Endometrial microvascular endothelial cells (primary cell): ENCODE measurements around the gene ACACB. TPM values are rescaled to one million over a fixed set of nuclear protein-coding genes. Genes with fewer than 3 reads are reported as not detected.
"Not testable (repeated sequence)": the region's sequence is repeated elsewhere in the genome, so short reads cannot be mapped to it uniquely, and the experiment has no call there.

Source experiments
- in situ Hi-C: cut with HindIII; loops from 2 replicates; pipeline ENCODE4 v1.10.0; 2017; ENCODE audit warnings: low sequenced_read_pairs, low pct_unique_long_range_greater_than_20kb; ENCODE audit errors: inconsistent ontology term
- total RNA-seq: library from RNA; depleted of rRNA; stranded (reverse); fragments of >200 nt; gene quantifications from one replicate; pipeline ENCODE4 v1.2.3, GENCODE V29; 2015; ENCODE audit errors: inconsistent ontology term

The ACACB gene
- total RNA-seq, 1 donor from 2014 or later = 2.5 TPM

DNA sequence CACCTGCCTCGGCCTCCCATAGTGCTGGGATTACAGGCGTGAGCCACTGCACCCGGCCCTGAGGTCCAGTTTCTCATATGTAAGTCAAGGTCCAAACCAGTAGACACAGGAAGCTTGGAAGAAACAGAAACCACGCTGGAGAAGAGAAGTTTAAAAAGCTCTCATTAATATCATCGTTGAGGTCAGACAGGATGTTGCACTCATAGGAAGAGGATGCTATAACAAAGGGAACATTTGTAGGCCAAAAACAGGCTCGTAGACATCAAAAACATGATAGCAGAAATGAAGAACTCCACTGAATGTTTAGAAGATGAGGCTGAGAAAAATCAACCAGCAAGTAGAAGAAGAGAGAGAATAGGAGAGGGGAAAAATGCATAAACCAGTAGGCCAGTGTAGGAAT lies 46.8 kb downstream of the ACACB start:
- in situ Hi-C loops = no loop called here

DNA sequence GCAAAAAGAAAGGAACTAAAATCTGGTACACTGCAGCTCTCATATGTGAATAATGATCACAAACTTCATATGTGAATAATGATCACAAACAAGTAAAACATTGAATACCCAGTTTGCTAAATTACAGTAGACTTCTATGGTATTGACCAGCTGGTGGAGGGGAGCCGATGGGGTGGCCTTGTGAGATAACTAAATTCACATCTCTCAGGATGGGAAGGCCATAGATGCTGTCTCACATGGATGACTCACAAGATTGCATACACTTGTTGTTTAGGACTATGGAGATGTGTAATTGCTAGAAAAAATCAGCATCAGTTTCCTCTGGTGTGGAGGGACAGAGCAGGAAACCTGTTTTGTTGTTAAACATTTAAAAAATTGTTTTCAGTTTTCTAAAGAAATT lies 49.2 kb downstream of the ACACB start:
- in situ Hi-C loops = no loop called here

GRCh38 chr12:109166371-109166770 lies 50.0 kb downstream of the ACACB start:
- in situ Hi-C loops = no loop called here

DNA sequence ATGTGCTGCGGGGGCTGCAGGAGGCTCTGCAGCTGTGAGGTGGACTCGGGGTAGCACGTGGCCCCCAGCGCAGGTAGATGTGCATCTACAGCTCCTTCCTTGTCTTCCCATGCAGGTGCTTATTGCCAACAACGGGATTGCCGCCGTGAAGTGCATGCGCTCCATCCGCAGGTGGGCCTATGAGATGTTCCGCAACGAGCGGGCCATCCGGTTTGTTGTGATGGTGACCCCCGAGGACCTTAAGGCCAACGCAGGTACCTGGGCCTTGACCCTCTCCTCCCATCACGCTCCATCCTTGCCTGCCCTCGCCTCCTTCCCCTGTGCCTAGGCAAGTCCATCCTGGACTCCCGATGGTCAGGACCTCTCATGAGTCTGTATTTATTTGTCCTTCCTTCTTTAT lies 51.4 kb downstream of the ACACB start:
- in situ Hi-C loops = no loop called here

- in situ Hi-C loops = no loop called here
These were observed 52.9 kb downstream of the ACACB start for GRCh38 chr12:109169262-109169661.

DNA sequence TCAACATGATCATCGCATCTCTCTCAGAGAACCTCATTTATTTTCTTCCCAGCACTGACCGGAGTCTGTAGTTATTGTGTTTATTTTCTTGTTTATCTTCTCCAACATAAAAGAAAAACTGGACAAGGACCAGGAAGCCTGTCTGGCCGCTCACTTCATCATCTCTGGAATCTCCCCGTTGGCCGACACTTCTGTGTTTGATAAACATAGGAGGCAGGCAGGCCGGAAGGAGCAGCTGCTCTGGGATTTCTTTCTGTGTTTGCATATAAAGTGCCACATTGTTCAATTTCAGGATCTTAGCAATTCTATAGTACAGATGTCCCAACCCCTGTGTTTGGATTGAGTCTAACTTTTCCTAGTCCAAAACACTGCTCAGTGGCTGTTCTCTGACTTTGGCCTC lies 53.3 kb downstream of the ACACB start:
- in situ Hi-C loops = no loop called here

GRCh38 chr12:109170324-109170723 lies 53.9 kb downstream of the ACACB start:
- in situ Hi-C loops = no loop called here

DNA sequence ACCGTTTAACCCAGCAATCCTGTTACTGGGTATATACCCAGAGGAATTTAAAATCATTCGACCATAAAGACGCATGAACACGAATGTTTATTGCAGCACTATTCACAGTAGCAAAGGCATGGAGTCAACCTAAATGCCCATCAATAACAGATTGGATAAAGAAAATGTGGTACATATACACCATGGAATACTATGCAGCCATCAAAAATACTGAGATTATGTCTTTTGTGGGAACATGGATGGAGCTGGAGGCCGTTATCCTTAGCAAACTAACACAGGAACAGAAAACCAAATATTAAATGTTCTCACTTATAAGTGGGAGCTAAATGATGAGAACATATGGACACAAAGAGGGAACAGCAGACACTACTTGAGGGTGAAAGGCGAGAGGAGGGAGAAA lies 56.4 kb downstream of the ACACB start:
- in situ Hi-C loops = not testable (repeated sequence)

- in situ Hi-C loops = no loop called here
These were observed 57.3 kb downstream of the ACACB start for GRCh38 chr12:109173443-109174240.

- in situ Hi-C loops = no loop called here
These were observed 58.1 kb downstream of the ACACB start for GRCh38 chr12:109174468-109174867.

- in situ Hi-C loops = no loop called here
These were observed 62.1 kb downstream of the ACACB start for GRCh38 chr12:109178532-109178931.

- in situ Hi-C loops = no loop called here
These were observed 63.5 kb downstream of the ACACB start for GRCh38 chr12:109179927-109180326.

DNA sequence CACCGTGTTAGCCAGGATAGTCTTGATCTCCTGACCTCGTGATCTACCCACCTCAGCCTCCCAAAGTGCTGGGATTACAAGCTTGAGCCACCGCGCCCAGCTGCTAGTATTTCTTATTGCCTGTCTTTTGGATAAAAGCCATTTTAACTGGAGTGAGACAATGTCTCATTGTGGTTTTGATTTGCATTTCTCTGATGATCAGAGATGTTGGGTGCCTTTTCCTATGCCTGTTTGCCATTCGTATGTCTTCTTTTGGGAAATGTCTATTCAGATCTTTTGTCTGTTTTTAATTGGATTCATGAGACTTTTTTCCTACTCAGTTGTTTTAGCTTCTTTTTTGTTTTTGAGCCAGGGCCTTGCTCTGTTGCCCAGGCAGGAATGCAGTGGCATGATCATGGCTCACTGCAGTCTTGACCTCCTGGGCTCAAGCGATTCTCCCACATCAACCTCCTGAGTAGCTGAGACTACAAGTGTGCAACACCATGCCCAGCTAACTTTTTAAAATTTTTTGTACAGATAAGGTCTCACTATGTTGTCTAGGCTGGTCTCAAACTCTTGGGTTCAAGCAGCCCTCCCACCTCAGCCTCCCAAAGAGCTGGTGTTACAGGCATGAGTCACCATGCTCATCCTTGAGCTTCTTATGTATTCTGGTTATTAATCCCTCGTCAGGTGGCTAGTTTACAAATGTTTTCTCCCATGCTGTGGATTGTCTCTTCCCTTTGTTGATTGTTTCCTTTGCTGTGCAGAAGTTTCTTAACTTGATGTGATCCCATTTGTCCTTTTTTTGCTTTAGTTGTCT lies 65.9 kb downstream of the ACACB start:
- in situ Hi-C loops = no loop called here

- in situ Hi-C loops = no loop called here
These were observed 69.1 kb downstream of the ACACB start for GRCh38 chr12:109185441-109185840.

GRCh38 chr12:109186993-109187653 lies 70.7 kb downstream of the ACACB start:
- in situ Hi-C loops = no loop called here

- in situ Hi-C loops = no loop called here
These were observed 71.8 kb downstream of the ACACB start for GRCh38 chr12:109188108-109188712.

- in situ Hi-C loops = no loop called here
These were observed 72.9 kb downstream of the ACACB start for GRCh38 chr12:109189291-109189690.

DNA sequence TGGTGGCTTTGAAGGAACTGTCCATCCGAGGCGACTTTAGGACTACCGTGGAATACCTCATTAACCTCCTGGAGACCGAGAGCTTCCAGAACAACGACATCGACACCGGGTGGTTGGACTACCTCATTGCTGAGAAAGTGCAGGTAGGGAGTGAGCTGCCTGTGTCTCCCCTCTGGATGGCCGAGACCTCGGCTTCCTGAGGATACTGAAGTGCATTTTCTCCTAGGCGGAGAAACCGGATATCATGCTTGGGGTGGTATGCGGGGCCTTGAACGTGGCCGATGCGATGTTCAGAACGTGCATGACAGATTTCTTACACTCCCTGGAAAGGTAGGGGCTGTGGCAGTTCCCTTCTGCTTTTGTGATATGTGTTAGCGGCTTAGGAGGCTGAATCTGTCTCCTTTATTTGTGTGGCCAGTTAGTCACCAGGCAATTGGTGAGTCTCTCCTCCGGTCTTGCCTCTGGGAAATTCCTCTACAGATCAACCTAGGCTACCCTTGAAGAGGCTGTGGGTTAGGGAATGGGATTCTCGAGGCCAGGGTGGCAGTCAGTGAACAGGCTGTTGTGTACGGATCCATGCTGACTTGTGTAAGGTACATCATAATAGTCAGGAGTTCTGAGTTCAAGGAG lies 75.3 kb downstream of the ACACB start:
- in situ Hi-C loops = no loop called here

DNA sequence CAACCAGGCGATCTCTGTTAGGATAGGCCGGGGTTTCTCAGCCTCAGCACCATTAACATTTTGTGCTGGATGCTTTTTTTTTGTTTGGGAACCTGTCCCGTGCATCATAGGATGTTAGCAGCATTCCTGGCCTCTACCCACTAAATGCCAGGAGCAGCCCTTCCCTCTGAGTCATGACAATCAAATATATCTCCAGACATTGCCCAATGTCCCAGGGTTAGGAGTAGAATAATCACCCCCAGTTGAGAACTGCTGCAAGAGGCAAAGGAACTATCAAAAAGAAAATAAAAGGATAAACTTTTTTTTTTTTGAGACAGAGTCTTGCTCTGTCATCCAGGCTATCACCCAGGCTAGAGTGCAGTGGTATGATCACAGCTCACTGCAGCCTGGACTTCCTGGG lies 76.0 kb downstream of the ACACB start:
- in situ Hi-C loops = no loop called here
